D721Med (cell line): ENCODE results near the gene ARMC3.

ENCODE experiments used
- DNase-seq: peaks from one replicate; pipeline ENCODE4 v3.0.0; 2011; ENCODE audit warnings: low spot score; ENCODE audit not compliant: insufficient read length
- FAIRE-seq: peaks from 2 replicates; lab custom pipeline; 2011; peaks lifted over from hg19 to GRCh38; lab: Jason Lieb, UNC
- TF ChIP-seq, protein P1 (sequence below): IDR thresholded peaks from 2 replicates; pipeline ENCODE4 v1.5.1; 2012; ENCODE audit warnings: mild to moderate bottlenecking, control low read depth; ENCODE audit not compliant: insufficient read depth; ENCODE audit errors: missing control alignments

Gene ARMC3

DNA sequence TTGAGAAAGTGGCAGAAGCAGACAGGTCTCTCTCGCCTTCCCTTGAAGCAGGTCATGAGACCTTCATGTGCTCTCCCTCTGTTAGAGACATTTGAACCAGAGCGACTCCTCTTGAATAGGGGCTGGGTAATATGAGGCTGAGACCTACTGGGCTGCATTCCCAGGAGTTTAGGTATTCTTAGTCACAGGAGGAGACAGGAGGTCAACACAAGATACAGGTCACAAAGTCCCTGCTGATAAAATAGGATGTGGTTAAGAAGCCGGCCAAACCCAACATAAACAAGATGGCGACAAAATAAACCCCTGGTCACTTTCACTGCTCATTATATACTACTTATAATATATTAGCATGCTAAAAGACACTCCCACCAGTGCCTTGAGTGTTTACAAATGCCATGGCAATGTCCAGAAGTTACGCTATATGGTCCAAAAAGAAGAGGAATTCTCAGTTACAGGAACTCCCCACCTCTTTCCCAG, 124.0 kb downstream of the ARMC3 start:
- DNase-seq, result no peak
- FAIRE-seq, result no peak
- TF ChIP-seq, protein P1, sequence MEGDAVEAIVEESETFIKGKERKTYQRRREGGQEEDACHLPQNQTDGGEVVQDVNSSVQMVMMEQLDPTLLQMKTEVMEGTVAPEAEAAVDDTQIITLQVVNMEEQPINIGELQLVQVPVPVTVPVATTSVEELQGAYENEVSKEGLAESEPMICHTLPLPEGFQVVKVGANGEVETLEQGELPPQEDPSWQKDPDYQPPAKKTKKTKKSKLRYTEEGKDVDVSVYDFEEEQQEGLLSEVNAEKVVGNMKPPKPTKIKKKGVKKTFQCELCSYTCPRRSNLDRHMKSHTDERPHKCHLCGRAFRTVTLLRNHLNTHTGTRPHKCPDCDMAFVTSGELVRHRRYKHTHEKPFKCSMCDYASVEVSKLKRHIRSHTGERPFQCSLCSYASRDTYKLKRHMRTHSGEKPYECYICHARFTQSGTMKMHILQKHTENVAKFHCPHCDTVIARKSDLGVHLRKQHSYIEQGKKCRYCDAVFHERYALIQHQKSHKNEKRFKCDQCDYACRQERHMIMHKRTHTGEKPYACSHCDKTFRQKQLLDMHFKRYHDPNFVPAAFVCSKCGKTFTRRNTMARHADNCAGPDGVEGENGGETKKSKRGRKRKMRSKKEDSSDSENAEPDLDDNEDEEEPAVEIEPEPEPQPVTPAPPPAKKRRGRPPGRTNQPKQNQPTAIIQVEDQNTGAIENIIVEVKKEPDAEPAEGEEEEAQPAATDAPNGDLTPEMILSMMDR, result no peak

DNA sequence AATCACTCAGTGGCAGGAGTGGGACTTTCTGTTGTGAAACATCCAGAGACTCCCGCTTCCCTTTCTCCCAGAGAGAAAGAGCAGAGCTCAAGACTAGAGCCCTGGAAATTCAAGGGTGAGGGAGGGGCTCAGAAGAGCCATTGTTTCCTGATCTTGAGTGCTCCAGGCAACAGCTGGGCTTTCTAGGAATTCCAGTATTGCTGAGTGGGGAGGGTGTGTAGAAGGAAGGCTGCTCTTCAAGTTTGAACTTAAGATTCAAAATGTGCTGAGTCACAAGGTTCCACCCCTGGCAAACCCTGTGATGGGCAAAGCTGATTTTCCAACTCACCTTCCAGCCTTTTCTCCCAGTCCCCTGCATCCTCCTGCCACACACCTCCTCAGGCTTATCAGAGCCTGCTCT, 125.2 kb downstream of the ARMC3 start:
- FAIRE-seq (no peak), DNase-seq (no peak)
- TF ChIP-seq, protein P1, result no peak

DNA sequence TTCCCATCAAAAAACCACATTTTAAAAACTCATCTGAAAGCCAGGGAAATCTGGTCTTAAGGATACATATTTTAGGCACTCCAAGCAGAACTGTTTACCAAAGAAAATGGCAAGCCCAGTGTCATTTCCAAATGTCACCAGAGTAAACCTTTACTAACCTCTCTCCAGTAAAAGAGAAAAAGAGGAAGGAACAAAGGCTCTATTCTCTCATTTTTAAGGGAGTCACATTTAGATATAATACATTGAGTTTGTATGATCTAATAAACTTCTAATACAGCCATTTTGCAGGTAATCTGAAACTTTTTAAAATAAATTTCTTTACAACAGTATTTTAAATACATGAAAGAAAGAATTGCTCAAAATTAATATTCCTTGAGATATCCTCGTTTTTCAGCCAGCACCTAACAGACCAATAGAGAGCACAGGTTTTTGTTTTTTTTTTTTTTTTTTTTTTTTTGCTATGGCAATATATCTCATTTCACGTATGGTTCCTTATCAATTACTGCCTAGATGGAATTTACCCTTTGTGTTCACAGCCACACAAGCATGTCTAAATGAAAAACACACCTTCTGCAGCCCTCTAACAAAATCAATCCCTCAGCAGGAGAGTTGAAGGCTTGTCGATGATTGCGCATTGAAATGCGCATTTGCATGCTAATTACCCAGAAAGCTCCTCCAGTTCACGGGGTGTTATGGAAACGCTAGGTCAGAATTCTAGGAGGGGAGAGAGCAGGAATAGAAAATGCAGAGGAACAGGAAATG, 127.8 kb downstream of the ARMC3 start:
- FAIRE-seq (no peak), DNase-seq (no peak)
- TF ChIP-seq, protein P1, result no peak

DNA sequence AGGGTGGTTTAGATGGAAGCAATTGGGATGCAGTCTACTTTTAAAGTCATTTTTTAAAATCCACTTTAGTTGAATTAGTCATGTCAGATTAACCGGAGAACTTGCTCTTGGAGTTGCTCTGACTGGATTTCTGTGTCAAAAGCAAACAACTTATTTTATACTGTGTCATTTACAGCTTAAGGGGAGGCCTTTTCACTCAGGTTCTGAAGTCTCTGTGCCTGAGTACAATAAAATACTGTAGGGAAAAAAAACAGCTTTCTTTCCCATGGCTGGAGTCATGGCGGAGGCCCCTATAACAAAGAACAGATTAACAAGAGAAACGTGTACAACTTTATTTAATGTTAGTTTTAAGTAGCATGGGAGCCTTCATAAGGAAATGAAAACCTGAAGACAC, 128.3 kb downstream of the ARMC3 start:
- FAIRE-seq, result no peak
- TF ChIP-seq, protein P1, result no peak
- DNase-seq, result no peak

DNA sequence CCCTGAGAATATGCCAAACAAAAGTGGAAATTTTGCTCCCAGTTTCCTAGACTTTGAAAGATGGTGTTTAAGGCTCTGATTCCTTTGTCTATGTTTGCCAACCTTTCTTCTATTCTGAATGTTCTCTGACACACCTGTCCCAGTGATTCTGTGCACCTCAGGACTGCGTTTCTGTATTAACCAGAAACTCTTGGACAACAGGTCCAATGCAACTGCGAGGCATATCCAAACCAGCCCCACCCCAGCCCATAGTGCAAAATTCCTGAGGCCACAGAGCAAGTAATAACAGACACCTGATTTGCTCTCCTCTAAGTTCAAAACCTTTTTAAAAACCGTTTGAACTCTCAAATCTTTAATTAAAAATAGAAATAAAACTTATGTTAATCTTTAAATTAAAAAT, 130.5 kb downstream of the ARMC3 start:
- TF ChIP-seq, protein P1, result no peak
- no peak for DNase-seq
- no peak for FAIRE-seq

DNA sequence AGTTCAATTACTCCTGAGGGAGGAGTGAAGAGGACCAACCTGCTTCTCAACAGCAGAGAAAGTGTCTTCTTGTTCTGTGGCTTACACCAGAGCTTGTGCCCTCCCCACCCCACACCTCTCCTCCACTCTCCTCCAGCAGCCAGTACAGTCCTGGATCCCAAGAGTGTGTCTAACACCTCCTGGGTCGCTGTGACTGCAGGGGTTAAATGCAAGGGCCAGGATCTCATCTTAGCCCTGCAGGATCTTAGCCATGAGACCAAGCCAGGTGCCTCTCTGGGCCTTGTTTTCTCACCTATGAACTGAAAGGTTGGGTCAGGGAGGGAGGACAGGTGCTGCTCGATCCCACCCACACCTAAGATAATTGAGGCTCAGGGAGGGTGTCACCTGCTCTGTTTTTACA, 133.1 kb downstream of the ARMC3 start:
- FAIRE-seq (no peak), DNase-seq (no peak)
- TF ChIP-seq, protein P1, result no peak
